Epithelial cell of esophagus (primary cell): Measurements from ENCODE around the gene IFNG-AS1.

Experiments
- DNase-seq: peaks from one replicate; pipeline ENCODE4 v3.0.0; 2010; ENCODE audit warnings: low read depth
- H3K4me3 ChIP-seq: 2 replicates; pipeline ENCODE4 v1.5.1; 2011; ENCODE audit warnings: mild to moderate bottlenecking, low read length, control low read depth
- CTCF ChIP-seq: IDR thresholded peaks from 2 replicates; pipeline ENCODE4 v1.5.1; 2011; ENCODE audit warnings: low read depth, mild to moderate bottlenecking, low read length, control low read depth, inconsistent platforms; ENCODE audit not compliant: insufficient read depth; ENCODE audit errors: missing control alignments

The IFNG-AS1 gene

GRCh38 chr12:67969134-67969802 lies 20.0 kb upstream of the IFNG-AS1 start:
- H3K4me3 ChIP-seq: no peak overlapping the region
- DNase-seq: no peak
- no peak for TF ChIP-seq CTCF

GRCh38 chr12:67977668-67978067 lies 11.6 kb upstream of the IFNG-AS1 start:
- no peak for TF ChIP-seq CTCF
- H3K4me3 ChIP-seq: no peak overlapping the region
- no peak for DNase-seq

- no peak overlapping the region for H3K4me3 ChIP-seq
- TF ChIP-seq CTCF: no peak
- DNase-seq: no peak
Observed at GRCh38 chr12:67980391-67980790, 8.9 kb upstream of the IFNG-AS1 start.

GRCh38 chr12:67981287-67982162 lies 7.7 kb upstream of the IFNG-AS1 start:
- H3K4me3 ChIP-seq: no peak overlapping the region
- peak; percentile 81 for DNase-seq
- TF ChIP-seq CTCF: no peak

- H3K4me3 ChIP-seq: no peak overlapping the region
- no peak for TF ChIP-seq CTCF
- no peak for DNase-seq
Observed at GRCh38 chr12:67982164-67982563, 7.1 kb upstream of the IFNG-AS1 start.

- DNase-seq: no peak
- no peak for TF ChIP-seq CTCF
- no peak overlapping the region for H3K4me3 ChIP-seq
Observed at GRCh38 chr12:67986632-67987031, 2.6 kb upstream of the IFNG-AS1 start.
